OCI-LY7 (cell line): Measurements from ENCODE around the gene GALNT6.

Source experiments
- EZH2phosphoT487 ChIP-seq: fragments of 200-600 bp; sonication (generic); IDR thresholded peaks from 2 replicates; pipeline ENCODE4 v1.6.1; 2018; ENCODE audit warnings: low read depth, borderline replicate concordance, mild to moderate bottlenecking, mixed run types, antibody characterized with exemption, low read length, moderate library complexity, mixed read lengths
- TF ChIP-seq, protein P1 (sequence below): fragments of 200-600 bp; sonication (generic); conservative IDR thresholded peaks from 2 replicates; pipeline ENCODE4 v1.5.1; 2014; ENCODE audit warnings: mild to moderate bottlenecking, antibody characterized with exemption, low read length, moderate library complexity, mixed read lengths

DNA sequence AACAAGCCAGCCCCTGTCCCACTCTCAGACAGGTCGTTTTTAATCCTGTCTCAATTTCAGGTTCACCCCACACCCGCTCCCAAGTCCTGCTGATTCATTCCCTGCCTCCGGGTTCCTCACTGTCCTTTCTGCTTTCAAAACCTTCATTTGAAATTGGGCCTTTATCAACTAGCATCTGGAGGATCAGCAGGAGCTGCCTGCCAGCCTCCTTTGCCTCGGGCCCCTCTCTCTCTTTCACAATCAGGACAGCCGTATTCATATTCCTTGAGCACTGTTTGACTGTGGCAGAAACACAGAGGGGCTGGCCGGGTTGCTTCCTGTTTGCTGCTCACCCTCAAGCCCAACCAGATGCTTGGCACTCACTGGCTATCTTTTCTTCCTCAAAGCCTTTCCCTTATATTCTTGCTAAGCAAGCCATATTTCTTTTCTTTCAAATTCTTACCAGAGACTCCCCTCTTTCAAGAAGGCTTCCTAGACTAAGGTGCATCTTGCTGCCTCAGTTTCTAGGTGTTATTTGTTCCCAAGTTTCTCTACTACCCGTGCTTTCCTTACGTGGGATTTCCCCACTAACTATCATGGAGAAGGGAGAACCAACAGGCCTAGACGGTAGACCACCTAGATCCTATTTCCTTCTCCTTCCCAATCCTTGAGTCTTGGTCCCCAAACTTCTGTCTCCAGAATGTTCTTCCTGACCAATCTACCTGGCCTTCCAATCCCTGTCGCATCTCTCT lies 3.0 kb downstream of the GALNT6 start:
- TF ChIP-seq, protein P1, sequence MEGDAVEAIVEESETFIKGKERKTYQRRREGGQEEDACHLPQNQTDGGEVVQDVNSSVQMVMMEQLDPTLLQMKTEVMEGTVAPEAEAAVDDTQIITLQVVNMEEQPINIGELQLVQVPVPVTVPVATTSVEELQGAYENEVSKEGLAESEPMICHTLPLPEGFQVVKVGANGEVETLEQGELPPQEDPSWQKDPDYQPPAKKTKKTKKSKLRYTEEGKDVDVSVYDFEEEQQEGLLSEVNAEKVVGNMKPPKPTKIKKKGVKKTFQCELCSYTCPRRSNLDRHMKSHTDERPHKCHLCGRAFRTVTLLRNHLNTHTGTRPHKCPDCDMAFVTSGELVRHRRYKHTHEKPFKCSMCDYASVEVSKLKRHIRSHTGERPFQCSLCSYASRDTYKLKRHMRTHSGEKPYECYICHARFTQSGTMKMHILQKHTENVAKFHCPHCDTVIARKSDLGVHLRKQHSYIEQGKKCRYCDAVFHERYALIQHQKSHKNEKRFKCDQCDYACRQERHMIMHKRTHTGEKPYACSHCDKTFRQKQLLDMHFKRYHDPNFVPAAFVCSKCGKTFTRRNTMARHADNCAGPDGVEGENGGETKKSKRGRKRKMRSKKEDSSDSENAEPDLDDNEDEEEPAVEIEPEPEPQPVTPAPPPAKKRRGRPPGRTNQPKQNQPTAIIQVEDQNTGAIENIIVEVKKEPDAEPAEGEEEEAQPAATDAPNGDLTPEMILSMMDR, result no peak
- TF ChIP-seq EZH2phosphoT487, result no peak
